DOHH2 (cell line): ENCODE data around the gene DIP2C.

ENCODE experiments used
- H3F3A ChIP-seq: fragments of 200-600 bp; sonication (generic), shearing (Covaris generic); 2 replicates; pipeline ENCODE4 v1.6.0; 2016; ENCODE audit warnings: antibody characterized with exemption, mild to moderate bottlenecking; ENCODE audit not compliant: control insufficient read depth, insufficient read depth
- H3K27ac ChIP-seq: fragments of 200-600 bp; sonication (generic); 2 replicates; pipeline ENCODE4 v1.5.1; 2014; ENCODE audit warnings: low read depth, mild to moderate bottlenecking, low read length, moderate library complexity
- H3K27me3 ChIP-seq: fragments of 200-600 bp; sonication (generic); 2 replicates; pipeline ENCODE4 v1.6.1; 2014; ENCODE audit warnings: mild to moderate bottlenecking, low read length, mixed read lengths; ENCODE audit not compliant: control insufficient read depth
- H3K36me3 ChIP-seq: fragments of 200-600 bp; sonication (generic); 2 replicates; pipeline ENCODE4 v1.6.1; 2014; ENCODE audit warnings: mild to moderate bottlenecking, low read length, moderate library complexity, mixed read lengths; ENCODE audit not compliant: control insufficient read depth
- H3K4me1 ChIP-seq: fragments of 200-600 bp; sonication (generic); 2 replicates; pipeline ENCODE4 v1.6.1; 2014; ENCODE audit warnings: mild to moderate bottlenecking, low read length, mixed read lengths; ENCODE audit not compliant: control insufficient read depth
- H3K4me2 ChIP-seq: fragments of 200-600 bp; sonication (generic); 2 replicates; pipeline ENCODE4 v1.6.0; 2014; ENCODE audit warnings: mild to moderate bottlenecking, low read length, moderate library complexity
- H3K4me3 ChIP-seq: fragments of 200-600 bp; sonication (generic); 2 replicates; pipeline ENCODE4 v1.5.1; 2014; ENCODE audit warnings: mild to moderate bottlenecking, low read length, mixed read lengths
- H3K79me2 ChIP-seq: fragments of 200-600 bp; sonication (generic); 2 replicates; pipeline ENCODE4 v1.6.1; 2014; ENCODE audit warnings: mild to moderate bottlenecking, low read length, mixed read lengths; ENCODE audit not compliant: control insufficient read depth
- H3K9me2 ChIP-seq: fragments of 200-600 bp; sonication (generic); replicated peaks from 2 replicates; pipeline ENCODE4 v1.6.1; 2014; ENCODE audit warnings: mild to moderate bottlenecking, low read length, mixed read lengths; ENCODE audit not compliant: control insufficient read depth
- H3K9me3 ChIP-seq: fragments of 200-600 bp; sonication (generic); 2 replicates; pipeline ENCODE4 v1.6.1; 2014; ENCODE audit warnings: antibody characterized with exemption, low read length, mixed read lengths; ENCODE audit not compliant: control insufficient read depth, insufficient read depth
- H4K20me1 ChIP-seq: fragments of 200-600 bp; sonication (generic); 2 replicates; pipeline ENCODE4 v1.6.0; 2014; ENCODE audit warnings: low read depth, mild to moderate bottlenecking, antibody characterized with exemption, low read length, moderate library complexity; ENCODE audit not compliant: control insufficient read depth, insufficient read depth
- EZH2phosphoT487 ChIP-seq: fragments of 200-600 bp; sonication (generic); IDR thresholded peaks from 2 replicates; pipeline ENCODE4 v1.6.1; 2017; ENCODE audit warnings: borderline replicate concordance, mild to moderate bottlenecking, antibody characterized with exemption, low read length, moderate library complexity, mixed read lengths
- TF ChIP-seq, protein P1 (sequence below): fragments of 200-600 bp; sonication (generic); IDR thresholded peaks from one replicate; pipeline ENCODE4 v1.5.1; 2014; ENCODE audit warnings: antibody characterized with exemption, mild to moderate bottlenecking, low read depth, low read length; ENCODE audit not compliant: poor library complexity, severe bottlenecking

Gene DIP2C

GRCh38 chr10:667602-668143 lies 21.8 kb downstream of the DIP2C start:
- Histone ChIP-seq H4K20me1 (no peaks in the 10 kb centered on the region), H3K27me3 (0 out of 2 replicates have a peak, but pooled peaks cover 3% of the 10 kb centered on the region), H3K4me3 (no peak overlapping the region), H3K9me3 (peaks cover 17% of the 10 kb centered on the region; the same call in 1 of the 2 replicates), H3K79me2 (no peaks in the 10 kb centered on the region), H3F3A (peaks cover 3% of the 10 kb centered on the region; the same call in 1 of the 2 replicates), H3K36me3 (no peaks in the 10 kb centered on the region), H3K4me1 (no peaks in the 10 kb centered on the region), H3K4me2 (no peak overlapping the region), H3K9me2 (no peaks in the 10 kb centered on the region), H3K27ac (no peak overlapping the region)
- no peak for TF ChIP-seq EZH2phosphoT487
- TF ChIP-seq, protein P1, sequence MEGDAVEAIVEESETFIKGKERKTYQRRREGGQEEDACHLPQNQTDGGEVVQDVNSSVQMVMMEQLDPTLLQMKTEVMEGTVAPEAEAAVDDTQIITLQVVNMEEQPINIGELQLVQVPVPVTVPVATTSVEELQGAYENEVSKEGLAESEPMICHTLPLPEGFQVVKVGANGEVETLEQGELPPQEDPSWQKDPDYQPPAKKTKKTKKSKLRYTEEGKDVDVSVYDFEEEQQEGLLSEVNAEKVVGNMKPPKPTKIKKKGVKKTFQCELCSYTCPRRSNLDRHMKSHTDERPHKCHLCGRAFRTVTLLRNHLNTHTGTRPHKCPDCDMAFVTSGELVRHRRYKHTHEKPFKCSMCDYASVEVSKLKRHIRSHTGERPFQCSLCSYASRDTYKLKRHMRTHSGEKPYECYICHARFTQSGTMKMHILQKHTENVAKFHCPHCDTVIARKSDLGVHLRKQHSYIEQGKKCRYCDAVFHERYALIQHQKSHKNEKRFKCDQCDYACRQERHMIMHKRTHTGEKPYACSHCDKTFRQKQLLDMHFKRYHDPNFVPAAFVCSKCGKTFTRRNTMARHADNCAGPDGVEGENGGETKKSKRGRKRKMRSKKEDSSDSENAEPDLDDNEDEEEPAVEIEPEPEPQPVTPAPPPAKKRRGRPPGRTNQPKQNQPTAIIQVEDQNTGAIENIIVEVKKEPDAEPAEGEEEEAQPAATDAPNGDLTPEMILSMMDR, result no peak

- Histone ChIP-seq H3F3A (peaks cover 3% of the 10 kb centered on the region; the same call in 1 of the 2 replicates), H4K20me1 (no peaks in the 10 kb centered on the region), H3K27ac (no peak overlapping the region), H3K4me1 (no peaks in the 10 kb centered on the region), H3K4me3 (no peak overlapping the region), H3K4me2 (no peak overlapping the region), H3K9me2 (no peaks in the 10 kb centered on the region), H3K36me3 (no peaks in the 10 kb centered on the region), H3K9me3 (peaks cover 17% of the 10 kb centered on the region; the same call in 1 of the 2 replicates), H3K27me3 (0 out of 2 replicates have a peak, but pooled peaks cover 5% of the 10 kb centered on the region), H3K79me2 (no peaks in the 10 kb centered on the region)
- TF ChIP-seq, protein P1, result no peak
- no peak for TF ChIP-seq EZH2phosphoT487
These were observed 22.4 kb downstream of the DIP2C start for GRCh38 chr10:667096-667495.

- Histone ChIP-seq H3K9me3 (peaks cover 17% of the 10 kb centered on the region; the same call in 1 of the 2 replicates), H3F3A (peaks cover 3% of the 10 kb centered on the region; the same call in 1 of the 2 replicates), H3K4me1 (no peaks in the 10 kb centered on the region), H3K4me3 (no peak overlapping the region), H4K20me1 (no peaks in the 10 kb centered on the region), H3K27me3 (0 out of 2 replicates have a peak, but pooled peaks cover 5% of the 10 kb centered on the region), H3K4me2 (no peak overlapping the region), H3K36me3 (no peaks in the 10 kb centered on the region), H3K9me2 (no peaks in the 10 kb centered on the region), H3K27ac (no peak overlapping the region), H3K79me2 (no peaks in the 10 kb centered on the region)
- TF ChIP-seq, protein P1, result no peak
- no peak for TF ChIP-seq EZH2phosphoT487
These were observed 23.0 kb downstream of the DIP2C start for GRCh38 chr10:666237-667012.
